NCI-H1048 (cell line): ENCODE data around the gene NAT8L.

Source experiments
- DNase-seq: peaks from one replicate; lab custom pipeline; 2025; lab: John Stamatoyannopoulos, UW

NAT8L gene

GRCh38 chr4:2064276-2064991 lies 5.3 kb downstream of the NAT8L start:
- DNase-seq = no peak

- no peak for DNase-seq
These were observed 6.2 kb downstream of the NAT8L start for GRCh38 chr4:2065106-2065930.

GRCh38 chr4:2066011-2066551 lies 7.0 kb downstream of the NAT8L start:
- DNase-seq = no peak

- DNase-seq = no peak
These were observed 7.7 kb downstream of the NAT8L start for GRCh38 chr4:2066571-2067445.

- no peak for DNase-seq
These were observed 8.5 kb downstream of the NAT8L start for GRCh38 chr4:2067446-2068197.

GRCh38 chr4:2068198-2068470 lies 9.0 kb downstream of the NAT8L start:
- DNase-seq = no peak

- DNase-seq = no peak
These were observed 9.4 kb downstream of the NAT8L start for GRCh38 chr4:2068566-2068965.

- no peak for DNase-seq
These were observed 10.2 kb downstream of the NAT8L start for GRCh38 chr4:2069161-2069971.

- no peak for DNase-seq
These were observed 10.9 kb downstream of the NAT8L start for GRCh38 chr4:2069986-2070385.

GRCh38 chr4:2070421-2071251 lies 11.5 kb downstream of the NAT8L start:
- DNase-seq = no peak

GRCh38 chr4:2071252-2071911 lies 12.3 kb downstream of the NAT8L start:
- no peak for DNase-seq

- no peak for DNase-seq
These were observed 13.1 kb downstream of the NAT8L start for GRCh38 chr4:2071912-2072867.

GRCh38 chr4:2072971-2073807 lies 14.1 kb downstream of the NAT8L start:
- no peak for DNase-seq

GRCh38 chr4:2073808-2074481 lies 14.8 kb downstream of the NAT8L start:
- DNase-seq = no peak

GRCh38 chr4:2074588-2074987 lies 15.5 kb downstream of the NAT8L start:
- DNase-seq = no peak

- no peak for DNase-seq
These were observed 16.3 kb downstream of the NAT8L start for GRCh38 chr4:2075171-2075986.
